Glomerular visceral epithelial cell (primary cell): ENCODE results near the gene RHOT2.
A peak's percentile ranks its signal among the peaks of the same experiment; 100 is the strongest.

Source experiments
- DNase-seq: peaks from one replicate; pipeline ENCODE4 v3.0.0-alpha.2; 2016; ENCODE audit errors: extremely low spot score

RHOT2 gene

DNA sequence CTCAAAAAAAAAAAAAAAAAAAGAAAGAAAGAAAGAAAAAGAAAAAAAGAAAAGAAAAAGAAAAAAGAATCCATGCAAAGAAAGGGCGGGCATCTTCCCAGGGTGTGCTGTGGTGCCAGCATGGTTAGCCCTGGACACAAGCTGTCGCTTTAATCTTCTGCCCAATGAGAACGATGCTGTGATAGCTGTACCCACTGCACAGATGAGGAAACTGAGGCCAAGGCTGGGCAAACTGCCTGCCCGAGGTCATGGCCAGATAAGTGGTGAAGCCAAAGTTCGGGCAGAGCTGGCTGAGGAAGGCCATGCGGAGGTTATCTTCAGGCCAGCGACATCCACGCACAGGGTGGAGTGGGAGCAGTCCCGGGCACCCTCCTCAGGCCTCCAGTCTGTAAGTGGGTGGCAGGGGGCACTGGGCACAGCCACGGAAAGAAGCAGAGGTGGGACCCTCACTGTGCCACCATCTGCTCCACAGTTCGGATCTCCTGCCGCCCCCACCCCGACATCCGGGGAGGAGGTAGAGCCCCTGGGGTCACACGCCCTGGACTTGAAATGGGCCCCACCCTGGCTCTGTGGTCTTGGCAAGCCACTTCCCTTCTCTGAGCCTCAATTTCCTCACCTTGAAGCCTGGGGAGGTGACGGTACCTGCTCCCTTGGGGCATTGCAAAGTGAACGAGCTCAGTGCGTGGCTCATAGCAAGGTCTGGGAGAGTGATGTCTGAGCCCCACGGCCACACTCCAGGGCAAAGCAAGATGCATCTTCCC lies 31.2 kb downstream of the RHOT2 start:
- no peak for DNase-seq

DNA sequence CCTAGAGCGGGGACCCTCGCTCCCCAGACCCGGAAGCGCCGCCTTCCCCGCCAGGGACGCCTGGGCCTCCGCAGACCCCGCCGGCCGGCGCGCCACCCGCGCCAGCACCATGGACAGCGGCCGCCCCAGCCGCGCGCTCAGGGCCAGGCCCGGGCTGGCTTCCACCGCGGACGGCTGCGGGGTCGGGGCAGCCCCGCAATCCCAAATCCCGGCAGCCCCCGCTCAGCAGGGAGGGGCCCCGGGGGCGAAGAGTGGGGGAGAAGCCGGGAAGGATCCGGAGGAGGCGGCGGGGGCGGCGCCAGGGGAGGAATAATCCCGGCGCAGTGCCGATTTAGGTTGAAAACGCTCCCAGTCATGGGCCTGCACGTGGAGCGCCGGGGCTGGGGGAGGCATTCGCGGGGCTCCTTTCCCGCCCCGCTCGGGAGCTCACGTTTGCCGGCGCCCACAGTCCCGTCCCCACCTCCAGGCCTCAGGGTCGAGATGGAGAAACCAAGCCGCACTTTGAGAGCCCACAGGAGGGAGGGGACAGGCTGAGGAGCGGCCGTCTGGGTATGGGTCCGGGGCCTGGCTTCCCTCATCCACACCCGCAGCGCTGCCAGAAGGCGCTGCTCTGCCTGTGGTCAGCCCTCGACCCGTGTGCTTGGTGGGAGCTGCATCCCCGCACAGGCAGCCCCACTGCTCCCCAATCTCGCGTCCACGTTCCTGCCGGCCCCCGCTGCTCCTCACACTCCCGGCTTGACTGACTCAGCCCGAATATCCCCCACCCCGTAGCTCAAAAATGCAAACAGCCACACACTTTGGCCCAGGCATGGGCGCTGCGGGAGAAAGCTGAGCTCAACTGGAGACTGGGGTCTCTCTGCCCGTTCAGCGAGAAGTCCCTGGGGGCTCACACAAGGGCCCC lies 33.0 kb downstream of the RHOT2 start:
- DNase-seq, result no peak

DNA sequence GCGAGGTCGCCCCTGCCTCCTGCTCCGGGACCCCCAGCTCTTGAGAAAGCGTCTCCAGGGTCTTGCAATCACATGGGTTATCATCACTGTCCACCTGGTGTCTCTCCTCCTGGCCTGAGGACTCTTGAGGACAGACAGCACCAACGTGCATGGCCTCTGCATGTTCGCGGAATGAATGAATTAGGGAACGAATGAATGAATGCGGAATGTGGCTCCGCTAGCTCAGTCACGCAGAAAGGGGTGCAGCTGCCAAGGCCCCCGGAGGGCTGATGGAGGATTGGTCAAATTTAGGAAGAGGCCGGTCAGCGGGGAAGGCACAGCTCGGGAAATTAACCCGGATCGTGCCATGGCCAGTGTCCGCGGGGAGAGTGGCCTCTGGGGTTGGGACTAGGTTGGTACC lies 34.4 kb downstream of the RHOT2 start:
- DNase-seq, result no peak

DNA sequence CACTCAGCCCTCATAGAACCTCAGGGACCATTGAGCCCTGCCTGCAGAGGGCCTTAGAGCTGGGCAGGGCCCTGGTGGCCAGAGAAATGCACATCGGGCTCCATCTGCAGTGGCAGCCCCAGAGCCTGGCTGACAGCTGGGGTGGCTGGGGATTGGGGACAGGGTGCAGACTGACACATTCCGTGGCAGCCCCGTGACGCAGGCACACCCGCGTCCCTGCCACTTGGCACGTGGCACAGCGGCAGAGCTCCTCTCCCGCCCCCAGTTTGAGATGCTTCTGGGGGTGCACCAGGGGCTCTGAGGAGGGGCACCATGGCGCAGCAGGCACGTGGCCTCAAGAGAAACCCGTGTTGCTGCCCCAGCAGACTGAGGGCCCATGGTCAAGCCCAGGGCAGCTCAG lies 35.5 kb downstream of the RHOT2 start:
- no peak for DNase-seq

DNA sequence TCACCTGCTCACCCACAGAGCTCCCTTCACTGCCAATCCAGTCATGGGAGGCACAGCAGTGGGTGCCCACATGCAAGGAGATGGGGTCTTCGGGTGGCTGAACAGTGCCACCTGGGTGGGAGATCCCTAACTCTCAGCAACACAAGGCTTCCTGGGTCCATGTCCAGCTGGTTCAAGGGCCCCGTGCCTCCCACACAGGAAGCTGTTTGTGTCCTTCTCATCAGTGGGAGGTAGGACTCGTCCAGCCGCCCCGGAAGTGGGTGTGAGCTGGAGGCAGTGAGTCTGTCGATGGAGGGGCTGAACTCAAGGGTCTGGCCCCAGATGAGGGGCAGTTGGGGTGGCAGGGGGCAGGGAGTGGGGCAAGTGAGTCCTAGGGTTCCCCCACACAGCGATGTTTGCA lies 36.1 kb downstream of the RHOT2 start:
- DNase-seq, result no peak

DNA sequence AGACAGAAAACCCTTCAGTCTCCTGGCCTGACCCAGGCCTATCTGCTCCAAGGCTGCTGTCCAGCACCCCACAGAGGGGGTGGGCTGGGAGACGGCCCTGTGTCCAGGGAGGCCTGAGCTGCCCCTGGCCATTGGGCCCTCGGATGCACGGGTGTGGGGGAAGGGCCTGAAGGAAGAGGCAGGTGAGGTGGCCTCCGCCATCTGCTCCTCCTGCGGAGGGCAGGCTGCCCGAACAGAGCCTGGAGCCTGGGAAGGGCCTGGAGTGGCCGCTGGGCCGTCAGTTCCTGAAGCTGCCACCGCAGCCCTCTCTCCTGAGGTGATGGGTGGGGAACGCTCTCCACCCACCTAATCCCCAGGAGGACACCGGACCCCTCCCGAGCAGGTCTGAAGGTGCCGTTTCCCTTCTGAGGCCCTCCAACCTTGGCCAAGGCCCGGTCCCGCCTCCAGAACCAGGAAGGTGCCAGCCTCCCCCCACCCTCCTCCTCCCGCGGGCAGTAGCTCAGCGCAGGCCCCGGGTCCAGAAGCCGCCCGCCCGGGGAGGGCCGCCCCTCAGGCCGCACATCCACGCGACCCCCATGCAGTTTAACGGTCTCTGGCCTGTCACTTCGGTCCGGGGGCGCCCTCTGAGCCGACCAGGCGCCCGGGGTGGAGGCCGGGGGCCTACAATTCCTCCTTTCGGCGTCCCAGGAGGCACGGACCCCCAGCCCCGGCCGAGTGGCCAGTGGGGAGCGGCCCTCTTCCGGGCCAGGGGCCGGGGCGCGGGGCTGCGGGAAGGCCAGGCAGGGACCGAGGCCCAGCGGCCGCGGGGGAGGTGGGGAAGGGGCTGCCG lies 36.8 kb downstream of the RHOT2 start:
- DNase-seq, result no peak

DNA sequence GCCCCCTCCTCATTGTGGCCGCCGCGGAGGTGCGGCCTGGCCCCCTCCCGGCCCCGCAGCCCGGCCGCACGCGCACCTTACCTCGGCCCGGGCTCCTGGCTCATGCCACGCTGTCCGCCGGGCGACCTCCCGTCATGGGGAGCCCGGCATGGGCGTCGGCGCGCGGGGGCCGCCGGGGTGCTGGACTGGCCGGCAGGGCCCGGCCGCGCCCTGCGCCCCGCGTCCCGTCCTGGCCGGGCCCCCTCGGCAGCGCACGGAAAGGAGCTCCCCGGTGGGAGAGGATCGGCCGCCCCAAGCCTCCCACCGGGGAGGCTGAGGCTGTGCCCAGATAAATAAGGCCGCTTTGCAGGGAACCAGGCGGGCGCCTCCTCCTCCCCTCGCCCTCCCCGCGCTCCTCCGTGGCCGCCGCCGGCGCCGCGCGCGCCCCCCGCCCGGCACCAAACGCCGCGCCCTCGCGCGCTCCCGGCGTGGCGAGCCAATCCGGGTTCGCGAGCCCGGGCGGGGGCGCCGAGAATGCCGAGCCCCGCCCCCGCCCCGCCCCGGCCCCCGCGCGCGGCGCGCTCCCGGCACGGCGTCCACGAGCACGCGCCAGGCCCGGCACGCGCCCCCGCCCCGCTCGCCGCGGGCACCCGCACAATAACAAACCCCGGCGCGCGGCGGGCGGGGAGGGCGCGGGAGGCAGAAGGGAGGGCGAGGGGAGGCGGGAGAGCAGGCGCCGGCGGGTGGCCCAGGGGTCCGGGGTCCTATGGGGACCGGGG lies 37.7 kb downstream of the RHOT2 start, which contains the start of gene FBXL16:
FBXL16 (minus strand) TSS at position 371 of the 758 bp plus-strand sequence. CDS start 8,396 bp downstream, outside the sequence.
- DNase-seq, result no peak

DNA sequence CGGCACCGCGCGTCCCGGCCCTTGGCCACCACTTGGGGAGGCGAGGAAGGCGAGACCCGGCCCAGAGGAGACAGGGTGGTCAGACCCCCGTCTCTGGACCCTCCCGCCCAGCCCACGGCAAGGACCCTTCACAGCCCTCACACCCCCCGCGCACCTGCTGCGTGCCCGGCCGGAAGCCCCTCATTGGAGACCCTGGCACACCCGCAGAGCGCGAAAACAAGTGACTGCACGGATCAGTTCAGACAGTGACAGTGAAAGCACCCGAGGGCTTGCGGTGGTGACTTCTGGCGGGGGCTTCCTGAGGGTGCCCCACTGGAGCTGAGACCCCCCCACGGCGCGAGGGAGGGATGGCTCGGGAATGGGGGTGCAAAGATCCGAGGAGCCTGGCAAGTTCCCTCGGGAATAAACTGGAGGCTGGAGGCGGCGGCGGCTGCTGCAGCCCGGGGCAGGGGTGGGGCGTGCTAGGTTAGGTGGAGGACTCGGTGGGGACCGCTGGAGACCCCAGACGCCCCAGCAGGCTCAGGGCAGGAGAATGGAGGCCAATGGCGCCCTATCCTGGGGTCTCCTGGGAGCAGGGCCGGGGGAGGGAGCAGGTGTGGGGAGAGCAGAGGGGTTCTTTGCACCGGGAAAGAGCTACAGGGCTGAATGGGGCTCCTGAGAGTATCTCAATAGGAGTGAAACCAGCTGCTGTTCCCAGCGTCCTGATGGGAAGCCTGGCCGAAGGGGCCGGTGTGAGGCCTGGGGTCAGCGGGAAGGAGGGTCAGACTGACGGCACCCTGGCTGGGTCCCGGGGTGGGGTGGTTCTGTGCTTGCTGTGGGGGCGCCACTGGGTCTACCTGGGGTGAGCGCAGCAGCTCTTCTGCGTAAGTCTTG lies 38.5 kb downstream of the RHOT2 start:
- DNase-seq, result no peak

DNA sequence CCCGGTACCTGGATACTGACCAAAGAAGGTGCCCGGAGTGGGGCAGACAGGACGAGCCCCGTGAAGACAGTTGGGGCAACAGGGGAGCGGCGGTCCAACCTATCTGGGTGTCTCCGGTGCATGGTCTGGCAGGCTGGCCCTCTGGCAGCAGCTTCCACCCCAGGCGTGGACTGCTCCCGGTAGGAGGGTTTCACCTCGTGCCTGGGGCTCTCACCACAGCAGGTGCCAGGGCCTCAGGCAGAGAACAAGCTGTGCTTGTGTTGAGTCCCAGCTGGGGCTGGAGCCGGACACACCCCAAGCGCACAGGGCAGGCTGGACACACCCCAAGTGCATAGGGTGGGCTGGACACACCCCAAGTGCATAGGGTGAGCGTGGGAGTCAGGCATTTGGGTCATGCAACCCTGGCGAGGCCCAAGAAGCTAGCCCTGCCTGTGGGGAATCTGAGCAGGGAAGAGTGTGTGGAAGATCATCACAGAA lies 39.2 kb downstream of the RHOT2 start:
- DNase-seq, result no peak

DNA sequence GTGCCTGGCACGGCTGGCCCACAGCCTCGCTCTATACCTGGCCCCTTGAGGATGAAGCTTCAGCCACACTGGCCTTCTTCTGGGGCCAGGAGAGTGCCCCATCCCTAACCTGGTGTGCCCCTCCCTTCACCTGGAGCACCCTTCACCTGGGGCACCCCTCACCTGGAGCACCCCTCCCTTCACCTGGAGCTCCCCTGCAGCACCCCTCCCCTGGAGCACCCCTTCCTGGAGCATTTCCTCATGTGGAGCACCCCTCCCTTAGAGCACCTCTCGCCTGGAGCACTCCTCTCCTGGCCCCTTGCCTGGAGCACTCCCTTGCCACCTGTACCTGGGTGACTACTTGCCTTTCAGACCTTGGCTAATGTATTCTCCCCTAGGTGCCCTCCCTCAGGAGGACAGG lies 40.1 kb downstream of the RHOT2 start:
- no peak for DNase-seq

DNA sequence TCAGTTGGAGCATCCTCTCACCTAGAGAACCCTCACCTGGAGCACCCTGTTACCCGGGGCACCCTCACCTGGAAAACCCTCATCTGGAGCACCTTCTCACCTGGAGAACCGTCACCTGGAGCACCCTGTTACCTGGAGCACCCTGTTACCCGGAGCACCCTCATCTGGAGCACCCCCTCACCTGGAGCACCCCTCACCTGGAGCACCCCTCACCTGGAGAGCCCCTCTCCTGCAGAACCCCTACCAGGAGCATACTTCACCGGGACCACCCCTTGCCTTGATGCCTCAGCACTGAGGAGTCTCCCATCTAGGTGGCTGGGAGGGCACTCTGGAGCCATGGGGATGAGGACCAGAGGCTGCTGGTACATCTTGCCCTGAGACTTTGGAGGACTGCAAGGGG lies 41.0 kb downstream of the RHOT2 start:
- no peak for DNase-seq

DNA sequence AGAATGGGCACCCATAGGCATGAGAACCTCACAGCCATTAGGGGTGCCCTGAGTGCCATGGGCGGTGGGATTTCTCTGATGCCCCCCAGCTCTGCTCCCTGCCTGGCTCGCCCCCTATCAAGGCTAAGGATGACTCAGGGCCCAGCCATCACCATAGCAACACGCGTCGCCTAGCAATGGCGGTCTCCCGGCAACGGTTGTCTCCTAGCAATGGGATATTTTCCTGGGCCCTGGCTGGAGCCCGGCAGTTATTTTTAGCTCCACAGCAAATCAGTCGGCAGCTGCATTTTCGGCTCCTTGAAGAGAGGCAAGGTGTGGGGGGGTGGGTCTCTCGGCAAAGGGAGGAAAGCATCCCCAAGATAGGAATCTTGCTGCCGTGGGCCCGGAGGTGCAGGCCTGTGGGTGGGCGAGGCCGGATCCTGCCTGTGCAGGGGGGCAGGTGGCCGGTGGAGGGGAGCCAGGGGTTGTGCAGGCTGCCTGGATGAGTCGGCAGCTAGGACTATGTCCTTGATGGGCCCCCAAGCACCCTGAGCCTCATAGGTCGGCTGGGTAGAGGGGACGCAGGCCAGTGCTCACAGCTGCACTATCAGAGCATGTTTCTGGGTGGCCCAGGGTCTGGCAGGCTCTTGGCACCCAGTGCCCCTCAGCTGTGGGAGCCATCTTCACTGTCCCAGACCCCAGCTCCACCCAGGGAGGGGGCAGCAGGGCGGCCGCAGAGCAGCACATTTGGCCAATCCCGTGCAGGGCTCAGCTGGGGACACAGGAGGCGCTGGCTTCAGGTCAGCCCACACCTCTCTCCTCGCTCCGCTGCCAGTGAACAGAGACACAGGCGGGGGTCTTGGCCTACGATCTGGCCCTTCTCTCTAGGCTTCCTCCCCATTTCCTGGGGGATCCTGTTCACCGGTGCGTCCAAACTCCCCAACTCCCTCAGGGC lies 41.9 kb downstream of the RHOT2 start:
- DNase-seq, result peak; percentile 70

DNA sequence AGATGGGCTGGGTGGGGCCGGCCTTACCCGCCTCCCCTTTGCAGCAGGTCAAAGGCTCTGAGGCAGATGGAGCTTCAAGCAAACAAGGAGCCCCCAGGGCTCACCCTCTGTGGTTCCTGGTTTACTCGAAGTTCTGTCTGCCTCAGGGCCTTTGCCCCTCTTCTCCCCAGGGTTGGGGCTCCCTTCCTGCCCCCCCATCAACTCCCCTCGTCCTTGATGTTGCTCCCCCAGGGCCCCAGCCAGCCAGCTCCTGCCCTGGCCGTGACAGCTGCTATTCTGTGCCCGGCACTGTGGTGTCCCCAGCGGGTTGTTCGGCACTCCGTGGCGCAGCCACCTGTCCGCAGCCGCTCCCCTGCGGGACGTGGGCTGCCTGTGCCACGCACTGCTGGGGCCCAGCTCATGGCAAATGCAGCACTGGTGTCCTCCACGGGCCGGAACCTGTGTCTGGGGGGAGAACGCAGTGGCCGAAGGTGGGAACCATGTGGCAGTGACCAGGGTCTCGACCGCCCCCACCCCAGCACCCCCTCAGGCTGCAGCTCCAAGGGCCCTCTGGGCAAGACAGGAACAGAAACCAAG lies 42.7 kb downstream of the RHOT2 start:
- no peak for DNase-seq

DNA sequence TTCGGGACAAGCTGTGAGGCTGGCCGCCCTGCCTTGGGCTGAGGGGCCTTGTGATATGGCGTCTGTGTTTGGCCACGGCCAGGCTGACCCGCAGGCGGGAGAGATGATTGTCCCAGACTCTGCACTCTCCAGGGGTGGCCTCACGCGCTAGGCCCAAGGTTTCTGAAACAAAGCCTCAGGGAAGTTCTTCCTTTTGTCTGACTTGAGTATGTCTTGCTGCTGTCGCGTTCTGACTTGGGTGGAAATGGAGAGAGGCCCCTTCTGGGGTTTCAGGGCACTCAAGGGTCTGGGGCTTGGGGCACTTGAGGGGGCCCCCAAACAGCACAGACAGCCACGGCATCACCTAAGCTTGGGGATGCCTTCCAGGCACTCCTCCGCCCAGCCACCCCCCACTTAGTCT lies 43.2 kb downstream of the RHOT2 start:
- no peak for DNase-seq

DNA sequence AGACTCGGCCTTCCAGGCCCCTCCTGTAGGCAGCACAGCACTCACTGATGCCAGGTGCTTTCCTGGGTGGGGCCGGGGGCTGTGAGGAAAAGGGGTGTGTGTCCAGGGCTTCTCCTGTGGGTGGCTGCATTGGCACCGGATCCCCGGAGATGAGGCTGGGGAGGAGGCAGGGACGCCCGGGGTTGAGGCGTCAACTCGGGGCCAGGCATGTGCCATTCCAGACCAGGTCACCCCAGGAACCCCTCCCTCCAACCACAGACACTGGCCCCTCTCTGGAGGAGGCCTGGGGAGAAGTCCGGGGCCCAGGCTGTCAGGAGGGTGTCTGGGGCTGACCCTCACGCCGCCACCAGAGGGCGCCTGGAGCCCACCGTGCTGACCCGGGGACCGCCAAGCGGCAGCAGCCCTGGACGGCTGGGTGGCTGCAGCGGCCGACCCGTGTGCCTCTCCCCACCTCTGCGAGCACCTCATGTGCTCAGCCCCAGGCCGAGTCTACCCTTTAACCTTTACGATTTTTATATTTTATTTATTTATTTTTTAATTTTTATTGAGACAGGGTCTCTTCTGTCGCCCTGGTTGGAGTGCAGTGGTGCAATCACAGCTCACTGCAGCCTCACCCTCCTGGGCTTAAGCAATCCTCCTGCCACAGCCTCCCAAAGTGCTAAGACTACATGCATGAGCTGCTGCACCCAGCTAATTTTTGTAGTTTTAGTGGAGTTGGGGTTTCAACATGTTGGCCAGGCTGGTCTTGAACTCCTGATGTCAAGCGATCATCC lies 43.8 kb downstream of the RHOT2 start:
- peak; percentile 75 for DNase-seq

DNA sequence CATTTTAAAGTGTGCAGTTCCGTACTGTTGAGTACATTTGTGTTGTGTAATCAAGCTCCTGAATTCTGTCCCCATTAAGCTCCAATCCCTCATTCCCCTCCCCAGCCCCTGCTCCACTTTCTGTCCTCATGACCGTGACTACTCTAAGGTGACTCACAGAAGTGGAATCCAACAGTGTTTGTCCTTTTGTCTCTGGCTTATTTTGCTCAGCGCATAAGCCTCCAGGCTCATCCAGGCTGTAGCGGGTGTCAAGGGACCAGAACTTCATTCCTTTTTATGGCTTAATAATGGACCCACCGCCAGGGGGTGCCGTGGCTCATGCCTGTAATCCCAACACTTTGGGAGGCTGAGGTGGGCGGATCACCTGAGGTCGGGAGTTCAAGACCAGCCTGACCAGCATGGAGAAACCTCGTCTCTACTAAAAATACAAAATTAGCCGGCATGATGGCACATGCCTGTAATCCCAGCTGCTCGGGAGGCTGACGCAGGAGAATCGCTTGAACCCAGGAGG lies 44.9 kb downstream of the RHOT2 start:
- DNase-seq, result peak; percentile 86

DNA sequence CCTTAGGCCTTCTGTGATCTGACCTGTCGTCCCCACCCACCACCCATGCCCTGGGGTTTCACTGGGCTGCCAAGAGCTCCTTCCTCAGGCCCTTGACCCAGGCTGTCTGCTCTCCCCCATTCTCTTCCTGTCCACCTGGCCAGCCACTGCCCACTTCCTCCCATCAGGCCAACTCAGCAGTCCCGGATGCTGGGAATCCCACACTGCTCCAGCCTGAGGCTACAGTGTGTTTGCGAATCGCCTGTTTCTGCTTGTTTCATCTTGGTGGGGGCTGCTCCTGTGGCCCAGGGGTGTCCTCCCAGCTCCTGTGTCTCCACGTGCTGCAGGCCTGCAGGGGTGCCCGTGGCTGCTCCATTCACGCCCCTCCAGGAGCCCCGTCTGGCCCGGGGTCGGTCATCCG lies 46.1 kb downstream of the RHOT2 start:
- DNase-seq, result no peak
